GM11168 (cell line): ENCODE results near the gene PARD6G.

Experiments used
- in situ Hi-C: fragments of 300-500 bp; cut with MboI; formaldehyde crosslinking; loops from one replicate; pipeline ENCODE4 v1.12.0; 2022; ENCODE audit warnings: low sequenced_read_pairs; ENCODE audit not compliant: unreplicated experiment

The PARD6G gene

GRCh38 chr18:80218341-80219227, 28.7 kb downstream of the PARD6G start:
- in situ Hi-C loops: no loop called here

GRCh38 chr18:80213182-80213581, 34.1 kb downstream of the PARD6G start:
- in situ Hi-C loops: no loop called here

GRCh38 chr18:80210312-80211083, 36.8 kb downstream of the PARD6G start:
- in situ Hi-C loops: no loop called here

DNA sequence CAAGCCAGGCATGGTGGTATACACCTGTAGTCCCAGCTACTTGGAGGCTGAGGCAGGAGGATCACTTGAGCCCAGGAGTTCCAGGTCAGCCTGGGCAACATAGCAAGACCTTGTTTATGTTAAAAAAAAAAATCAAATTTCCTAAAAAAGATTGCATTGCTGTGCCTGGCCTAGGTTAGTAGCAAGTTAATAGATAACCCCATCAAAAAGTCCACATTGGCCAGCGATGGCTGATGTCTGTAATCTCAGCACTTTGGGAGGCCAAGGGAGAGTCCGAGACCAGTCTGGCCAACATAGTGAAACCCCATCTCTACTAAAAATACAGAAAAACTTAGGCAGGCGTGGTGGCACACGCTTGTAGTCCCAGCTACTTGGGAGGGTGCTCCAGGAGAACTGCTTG, 38.7 kb downstream of the PARD6G start:
- in situ Hi-C loops: no loop called here

GRCh38 chr18:80205294-80205693, 42.0 kb downstream of the PARD6G start:
- in situ Hi-C loops: no loop called here

DNA sequence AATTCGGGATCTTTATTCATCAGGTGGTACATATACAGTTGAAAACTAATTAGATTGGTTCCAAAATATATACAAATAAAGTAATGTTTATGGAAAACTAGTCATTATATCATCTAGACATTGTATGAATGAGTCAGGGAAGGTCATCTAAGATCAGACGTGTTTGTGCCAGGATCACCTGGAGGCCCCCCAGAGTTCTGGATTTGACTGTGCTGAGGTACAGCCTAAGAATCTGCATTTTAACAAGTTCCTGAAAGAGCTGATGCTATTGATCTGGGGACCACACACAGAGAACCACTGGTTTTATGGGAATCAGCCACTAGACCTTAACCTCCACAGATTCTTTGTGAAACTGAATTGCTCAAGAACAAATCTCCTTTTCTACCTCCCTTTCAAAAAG, 43.2 kb downstream of the PARD6G start:
- in situ Hi-C loops: no loop called here

DNA sequence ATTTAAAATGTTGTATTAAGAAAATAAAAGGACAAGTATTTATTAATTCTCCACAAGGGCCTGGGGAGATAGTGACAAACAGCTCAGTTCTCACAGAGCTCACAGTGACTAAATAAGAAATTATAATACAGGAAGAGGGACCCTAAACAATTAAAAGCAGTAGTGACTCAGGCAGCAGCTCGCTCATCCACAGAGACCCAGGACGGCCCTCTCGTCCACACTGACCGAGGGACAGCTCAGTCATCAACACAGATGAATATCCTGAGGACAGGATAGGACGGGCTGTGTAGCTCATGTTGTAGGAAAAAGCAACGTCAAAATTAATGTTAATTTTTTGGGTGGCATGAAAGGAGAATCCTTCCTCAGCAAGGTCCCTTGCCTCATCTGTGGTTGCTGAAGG, 44.1 kb downstream of the PARD6G start:
- in situ Hi-C loops: no loop called here

DNA sequence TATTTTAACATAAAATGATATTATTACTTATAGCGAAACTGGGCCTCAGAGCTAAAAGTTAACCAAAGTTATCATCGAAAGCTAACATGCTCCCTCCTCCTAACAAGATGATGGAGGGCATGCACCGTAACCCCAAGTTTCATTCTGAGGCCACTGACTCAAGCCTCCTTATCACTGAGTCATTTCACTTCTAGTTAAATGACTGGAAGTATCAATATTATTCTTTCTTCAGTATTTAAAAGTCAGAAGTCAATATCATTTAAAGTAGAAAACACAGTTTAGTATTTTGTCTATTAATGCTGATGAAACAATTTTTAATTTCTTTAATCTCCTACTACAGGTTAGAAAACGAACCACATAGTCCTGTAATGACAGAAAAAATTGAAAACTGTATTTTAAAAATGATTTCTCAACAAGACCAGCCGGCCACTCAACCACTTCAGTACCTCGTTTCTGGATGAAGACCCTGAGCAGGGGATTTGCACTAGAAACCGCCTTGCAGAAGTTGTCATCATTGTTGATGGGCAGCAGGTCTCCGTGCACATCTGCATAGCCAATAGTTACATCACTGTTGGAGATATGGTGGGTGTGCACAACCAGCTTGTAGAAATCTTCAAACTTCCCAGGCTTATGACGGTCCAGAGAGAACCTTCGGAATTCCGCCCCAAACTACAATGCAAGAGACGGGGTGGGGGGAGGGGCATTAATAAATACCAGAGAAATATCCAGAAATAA, 44.9 kb downstream of the PARD6G start:
- in situ Hi-C loops: no loop called here

DNA sequence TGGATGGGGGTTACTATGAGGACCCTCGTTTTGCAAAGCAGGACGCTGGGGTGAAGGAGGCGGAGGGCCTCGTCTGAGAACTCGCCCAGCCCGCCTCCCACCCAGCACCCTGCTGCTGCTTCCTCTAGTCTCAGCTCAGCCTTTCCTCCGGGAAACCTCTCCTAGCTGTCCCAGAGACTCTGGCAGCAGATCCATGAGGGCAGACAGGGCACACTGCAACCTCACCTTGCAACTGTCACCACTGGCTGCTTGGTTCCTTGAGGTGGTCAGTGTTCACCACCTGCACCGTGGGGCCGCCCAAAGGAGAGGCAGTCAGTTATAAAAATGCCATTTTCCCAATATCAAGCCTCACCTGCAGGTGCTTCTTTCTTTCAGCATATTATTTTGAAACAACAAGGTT, 45.6 kb downstream of the PARD6G start:
- in situ Hi-C loops: no loop called here

- in situ Hi-C loops: no loop called here
Measured at GRCh38 chr18:80200932-80201672, 46.2 kb downstream of the PARD6G start.

- in situ Hi-C loops: no loop called here
Measured at GRCh38 chr18:80200171-80200931, 47.0 kb downstream of the PARD6G start.

DNA sequence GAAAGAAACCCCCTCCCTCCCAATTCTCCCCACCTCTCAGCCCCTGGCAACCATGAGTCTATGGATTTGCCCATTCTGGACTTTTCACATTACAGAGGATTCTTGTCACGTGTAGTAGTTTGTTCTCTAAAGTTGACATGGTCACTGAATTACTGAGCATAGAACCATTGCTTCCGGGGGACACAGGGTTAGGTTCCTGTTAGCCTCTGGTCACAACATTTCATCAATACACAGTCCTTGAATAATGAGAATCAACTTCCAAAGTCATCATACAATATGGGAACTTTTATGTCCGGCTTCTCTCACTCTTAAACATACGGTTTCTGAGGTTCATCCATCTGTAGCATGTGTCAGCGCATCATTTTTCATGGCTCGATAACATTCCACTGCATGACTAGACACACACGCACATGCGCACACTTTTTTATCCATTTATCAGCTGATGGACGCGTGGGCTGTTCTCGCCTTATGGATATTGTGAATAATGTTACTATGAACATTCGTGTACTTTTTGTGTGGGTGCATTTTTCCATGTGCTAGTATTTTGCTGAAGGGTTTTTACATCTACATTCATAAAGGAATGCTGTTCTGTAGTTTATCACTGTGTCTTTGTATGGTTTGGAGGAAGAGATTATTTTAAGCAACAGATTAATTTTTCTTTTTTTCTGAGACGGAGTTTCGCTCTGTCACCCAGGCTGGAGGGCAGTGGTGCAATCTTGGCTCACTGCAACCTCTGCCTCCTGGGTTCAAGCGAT, 48.1 kb downstream of the PARD6G start:
- in situ Hi-C loops: no loop called here

DNA sequence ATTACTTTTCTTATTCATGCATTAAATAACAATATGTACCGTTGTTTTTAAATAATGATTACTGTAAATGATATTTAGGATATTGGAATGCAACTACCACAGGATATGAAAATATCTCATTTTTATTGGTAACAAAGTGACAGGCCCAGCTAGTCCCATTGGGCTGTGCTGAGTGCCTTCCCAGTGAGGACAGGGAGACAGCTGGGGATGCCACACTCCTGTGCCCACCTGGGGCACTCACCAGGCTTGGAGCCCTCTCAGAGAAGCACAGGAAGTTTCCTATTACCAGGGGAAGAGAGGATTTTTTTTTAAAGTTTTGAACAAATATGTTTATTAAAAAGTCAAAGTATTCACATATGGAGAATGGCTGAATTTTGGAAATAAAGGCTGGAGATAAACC, 48.9 kb downstream of the PARD6G start:
- in situ Hi-C loops: no loop called here

DNA sequence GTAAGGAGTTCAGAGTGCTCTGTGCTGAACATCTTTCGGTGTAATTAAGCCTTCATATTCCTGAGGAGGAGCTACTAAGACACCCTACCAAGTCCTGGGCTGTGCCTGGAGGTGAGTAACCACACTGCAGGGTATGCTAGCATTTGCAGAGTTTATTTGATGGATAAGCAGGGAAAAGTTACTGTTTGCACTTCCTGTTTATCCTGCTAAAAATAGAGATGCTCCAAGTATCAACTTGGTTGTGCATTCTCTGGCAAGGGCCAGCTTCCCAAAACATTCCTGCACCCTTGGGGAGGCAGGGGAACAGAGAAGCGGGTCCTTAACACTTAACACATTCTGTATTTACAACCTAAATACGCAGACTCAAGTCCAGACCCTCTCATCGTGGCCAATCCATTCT, 49.8 kb downstream of the PARD6G start:
- in situ Hi-C loops: no loop called here

DNA sequence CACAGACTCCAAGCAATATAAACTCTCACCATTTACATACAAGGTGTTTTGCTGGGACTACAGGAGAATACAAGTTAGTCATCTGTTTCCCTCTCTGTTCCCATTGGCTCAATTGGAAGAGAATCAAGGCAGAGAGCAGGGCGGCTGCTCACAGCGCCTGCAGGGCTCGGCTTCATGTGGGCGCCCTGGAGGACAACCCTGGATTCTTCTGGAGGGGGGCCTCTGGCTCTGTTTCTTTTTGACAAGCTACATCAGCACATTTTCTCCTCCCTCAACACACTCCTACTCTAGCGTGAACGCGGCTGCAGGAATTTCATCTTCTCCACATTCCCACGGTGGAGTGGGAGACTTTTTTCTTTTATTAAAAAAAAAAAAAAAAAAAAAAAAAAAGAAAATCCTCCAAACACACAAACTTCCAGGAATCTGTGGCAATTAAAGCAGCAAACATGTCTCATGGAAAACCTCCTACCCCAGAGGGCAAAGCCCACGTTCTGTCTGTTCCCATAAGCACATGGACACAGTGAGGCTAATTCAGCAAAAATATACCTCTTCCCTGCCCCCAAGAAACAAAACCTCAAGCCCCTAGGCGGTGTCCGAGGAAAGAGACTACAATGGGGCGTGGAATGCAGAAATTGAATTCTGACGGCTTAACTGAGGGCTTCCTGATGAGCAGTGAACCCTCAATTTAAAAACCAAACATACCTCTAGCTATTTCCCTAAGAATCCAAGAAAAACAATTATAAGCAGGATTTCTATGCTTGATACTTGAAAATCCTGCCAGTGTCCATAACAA, 50.6 kb downstream of the PARD6G start:
- in situ Hi-C loops: no loop called here

DNA sequence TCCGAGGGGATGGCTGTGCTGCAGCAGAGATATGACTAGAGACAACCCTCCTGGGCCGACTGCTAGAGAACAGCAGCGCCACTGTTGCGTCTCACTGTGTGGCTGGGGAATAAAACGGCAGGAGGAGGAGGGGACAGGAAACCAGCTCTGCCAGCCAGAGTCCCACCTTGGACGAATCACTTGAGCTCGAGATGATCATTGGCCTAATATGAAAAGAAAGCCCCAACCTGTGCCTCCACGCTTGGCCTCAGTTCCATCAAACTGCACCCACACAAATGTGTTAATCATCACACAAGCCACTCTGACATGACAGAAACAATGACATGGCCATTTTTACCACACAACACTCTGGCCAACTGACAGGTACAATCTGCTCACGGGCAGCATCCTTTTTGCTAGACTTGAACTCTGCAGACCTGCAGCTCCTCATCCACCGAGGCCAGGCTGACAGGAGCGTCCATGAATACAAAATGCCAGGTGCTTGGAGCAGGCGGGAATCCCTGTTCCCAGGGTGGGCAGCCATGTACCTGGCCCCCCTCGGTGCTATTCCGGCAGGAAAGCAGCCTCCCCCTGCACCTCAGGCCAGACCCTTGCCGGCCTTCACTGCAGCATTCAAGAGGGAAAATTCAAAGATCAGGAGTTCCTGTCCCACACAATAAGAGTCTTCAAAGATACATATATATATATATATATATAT, 52.3 kb downstream of the PARD6G start:
- in situ Hi-C loops: no loop called here

DNA sequence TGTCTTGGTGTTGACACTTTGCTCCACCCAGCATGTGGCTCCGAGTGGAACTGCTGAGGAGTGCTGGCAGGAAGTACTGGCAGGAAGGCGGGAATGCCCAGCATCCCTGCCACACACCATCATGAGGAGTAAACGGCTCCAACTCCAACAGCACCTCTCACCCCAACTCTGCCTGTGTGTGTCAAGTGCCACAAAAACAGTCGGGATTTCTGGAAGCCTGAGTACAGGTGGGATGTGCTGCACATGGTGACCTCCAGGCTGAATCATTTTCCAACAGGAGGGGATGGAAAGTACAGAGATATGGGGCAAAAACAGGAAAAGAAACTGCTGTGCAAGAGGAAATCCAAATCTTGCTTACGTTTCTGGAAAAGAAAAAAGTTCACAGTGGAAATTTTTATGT, 53.6 kb downstream of the PARD6G start:
- in situ Hi-C loops: no loop called here
